Stimulated activated naive CD4-positive, alpha-beta T cell treated with Interleukin-2 at 50 U/mL for 16 hours (primary cell): ENCODE measurements around the gene LYRM9.
"Not testable (repeated sequence)": the region's sequence is repeated elsewhere in the genome, so short reads cannot be mapped to it uniquely, and the experiment has no call there.

ENCODE experiments used
- DNase-seq: peaks from one replicate; lab custom pipeline; 2025; lab: John Stamatoyannopoulos, UW

LYRM9 gene

GRCh38 chr17:27892866-27893769 lies at the start of gene LYRM9:
Gene LYRM9 (minus strand): TSS chr17:27893365. CDS start chr17:27882694, 10,671 bp downstream.
- DNase-seq = peak; percentile 85

GRCh38 chr17:27940503-27941428 lies 47.6 kb upstream of the LYRM9 start:
- no peak for DNase-seq

- DNase-seq = no peak
Observed at GRCh38 chr17:27939474-27940465, 46.6 kb upstream of the LYRM9 start.

GRCh38 chr17:27938864-27939263 lies 45.7 kb upstream of the LYRM9 start:
- no peak for DNase-seq

GRCh38 chr17:27938241-27938640 lies 45.1 kb upstream of the LYRM9 start:
- DNase-seq = no peak

- DNase-seq = no peak
Observed at GRCh38 chr17:27937025-27937546, 43.9 kb upstream of the LYRM9 start.

GRCh38 chr17:27930000-27930399 lies 36.8 kb upstream of the LYRM9 start:
- no peak for DNase-seq

GRCh38 chr17:27928587-27928986 lies 35.4 kb upstream of the LYRM9 start:
- no peak for DNase-seq

GRCh38 chr17:27927781-27928180 lies 34.6 kb upstream of the LYRM9 start:
- no peak for DNase-seq

GRCh38 chr17:27921599-27921998 lies 28.4 kb upstream of the LYRM9 start:
- DNase-seq = no peak

GRCh38 chr17:27921077-27921476 lies 27.9 kb upstream of the LYRM9 start:
- DNase-seq = no peak

- no peak for DNase-seq
Observed at GRCh38 chr17:27920569-27920968, 27.4 kb upstream of the LYRM9 start.

GRCh38 chr17:27919079-27919478 lies 25.9 kb upstream of the LYRM9 start:
- DNase-seq = no peak

GRCh38 chr17:27918498-27918897 lies 25.3 kb upstream of the LYRM9 start:
- no peak for DNase-seq

- DNase-seq = no peak
Observed at GRCh38 chr17:27917000-27917399, 23.8 kb upstream of the LYRM9 start.

- DNase-seq = no peak
Observed at GRCh38 chr17:27915709-27916108, 22.5 kb upstream of the LYRM9 start.

GRCh38 chr17:27914382-27914781 lies 21.2 kb upstream of the LYRM9 start:
- no peak for DNase-seq

GRCh38 chr17:27912964-27913363 lies 19.8 kb upstream of the LYRM9 start:
- DNase-seq = no peak

- not testable (repeated sequence) for DNase-seq
Observed at GRCh38 chr17:27912299-27912698, 19.1 kb upstream of the LYRM9 start.

GRCh38 chr17:27907976-27908558 lies 14.9 kb upstream of the LYRM9 start:
- DNase-seq = no peak

- DNase-seq = no peak
Observed at GRCh38 chr17:27906623-27907022, 13.5 kb upstream of the LYRM9 start.
